Tibial artery (tissue), 4 donors: Measurements from ENCODE around the gene ZNF57.

Experiments used
- DNase-seq, 2 donors: peaks; one replicate each; pipeline ENCODE4 v3.0.0-alpha.2; 2019
- H3K27ac ChIP-seq, 2 donors: fragments of 200-600 bp; sonication (generic) in 1 of 2; 1 replicate in 1 of 2; 2 replicates in 1 of 2; pipeline ENCODE4 v1.5.1; 2018 to 2019; ENCODE audit warnings: mild to moderate bottlenecking in 1 of 2
- H3K27me3 ChIP-seq, 2 donors: fragments of 200-600 bp; sonication (generic) in 1 of 2; one replicate each; pipeline versions ENCODE4 v1.5.1 to v1.6.0; 2016 to 2019
- H3K36me3 ChIP-seq, 3 donors: fragments of 200-600 bp; sonication (generic) in 2 of 3; one replicate each; pipeline ENCODE4 v1.5.1; 2016 to 2019; ENCODE audit warnings: mild to moderate bottlenecking in 2 of 3
- H3K4me1 ChIP-seq, 4 donors: fragments of 200-600 bp; sonication (generic) in 2 of 4; 1 replicate in 3 of 4; 2 replicates in 1 of 4; pipeline ENCODE4 v1.5.1; 2016 to 2019
- H3K4me3 ChIP-seq, 2 donors: fragments of 200-600 bp; sonication (generic) in 1 of 2; 1 replicate in 1 of 2; 2 replicates in 1 of 2; pipeline ENCODE4 v1.5.1; 2018 to 2019; ENCODE audit warnings: mild to moderate bottlenecking in 2 of 2
- H3K9me3 ChIP-seq, 3 donors: fragments of 200-600 bp; sonication (generic) in 1 of 3; one replicate each; pipeline ENCODE4 v1.5.1; 2016 to 2019
- CTCF ChIP-seq, 2 experiments: fragments of 200-600 bp in 1 of 2; fragments of 450-650 bp in 1 of 2; IDR thresholded peaks; one replicate each; pipeline ENCODE4 v1.5.1; 2017 to 2019; ENCODE audit warnings: antibody characterized with exemption in 2 of 2, mild to moderate bottlenecking in 1 of 2, moderate library complexity in 1 of 2
- intact Hi-C: fragments of 100-400 bp; cut with DNase I; formaldehyde crosslinking; loops from one replicate; pipeline ENCODE4 v1.15.0; 2023; ENCODE audit warnings: low total_unique reads

The ZNF57 gene

GRCh38 chr19:2905918-2906519 is 5.3 kb downstream of the ZNF57 start:
- Histone ChIP-seq H3K27ac (no peak overlapping the region), H3K36me3 (no peaks in the 10 kb centered on the region), H3K9me3 (no peaks in the 10 kb centered on the region), H3K27me3 (no peaks in the 10 kb centered on the region), H3K4me1 (peaks cover 0 to 17% (median 8%) of the 10 kb centered on the region in 4 donors), H3K4me3 (no peak overlapping the region)
- intact Hi-C loops: loop anchor here (5.0 kb wide), 1 partner anchor 36 kb away; the partner anchor contains the start of gene ZNF77
- no peak for TF ChIP-seq CTCF (IDR thresholded peaks at IDR 0.05)
- DNase-seq: no peak

- H3K27me3 ChIP-seq: no peaks in the 10 kb centered on the region
- H3K27ac ChIP-seq: no peak overlapping the region
- no peaks in the 10 kb centered on the region for H3K9me3 ChIP-seq
- intact Hi-C loops: loop anchor here (5.0 kb wide), 1 partner anchor 36 kb away; the partner anchor contains the start of gene ZNF77
- TF ChIP-seq CTCF (IDR thresholded peaks at IDR 0.05): no peak
- H3K4me1 ChIP-seq: peaks cover 0 to 11% (median 1%) of the 10 kb centered on the region in 4 donors
- no peak overlapping the region for H3K4me3 ChIP-seq
- DNase-seq: no peak
- no peaks in the 10 kb centered on the region for H3K36me3 ChIP-seq
These were observed 6.0 kb downstream of the ZNF57 start for GRCh38 chr19:2906631-2907195.

- Histone ChIP-seq H3K9me3 (peaks cover 0 to 1% (median 0%) of the 10 kb centered on the region in 3 donors), H3K27ac (no peak overlapping the region), H3K4me1 (no peaks in the 10 kb centered on the region), H3K36me3 (peaks cover 14 to 25% (median 24%) of the 10 kb centered on the region in 3 donors), H3K27me3 (no peaks in the 10 kb centered on the region), H3K4me3 (no peak overlapping the region)
- no peak for TF ChIP-seq CTCF (IDR thresholded peaks at IDR 0.05)
- intact Hi-C loops: no loop called here
- DNase-seq: no peak
These were observed 11.6 kb downstream of the ZNF57 start for GRCh38 chr19:2912306-2912705.

GRCh38 chr19:2917275-2918184 is 16.8 kb downstream of the ZNF57 start:
- no peak for TF ChIP-seq CTCF (IDR thresholded peaks at IDR 0.05)
- H3K4me3 ChIP-seq: no peak overlapping the region
- intact Hi-C loops: no loop called here
- H3K27ac ChIP-seq: no peak overlapping the region
- H3K36me3 ChIP-seq: peaks cover 27 to 51% (median 47%) of the 10 kb centered on the region in 3 donors
- DNase-seq: no peak
- H3K27me3 ChIP-seq: no peaks in the 10 kb centered on the region
- H3K9me3 ChIP-seq: peaks cover 0 to 9% (median 0%) of the 10 kb centered on the region in 3 donors
- H3K4me1 ChIP-seq: no peaks in the 10 kb centered on the region

GRCh38 chr19:2922987-2923386 is 22.3 kb downstream of the ZNF57 start:
- Histone ChIP-seq H3K36me3 (peaks cover 6 to 19% (median 16%) of the 10 kb centered on the region in 3 donors), H3K4me3 (no peak overlapping the region), H3K9me3 (peaks cover 0 to 1% (median 0%) of the 10 kb centered on the region in 3 donors), H3K27ac (no peak overlapping the region), H3K27me3 (no peaks in the 10 kb centered on the region), H3K4me1 (no peaks in the 10 kb centered on the region)
- no peak for DNase-seq
- no peak for TF ChIP-seq CTCF (IDR thresholded peaks at IDR 0.05)
- intact Hi-C loops: no loop called here
